Panc1 (cell line): Measurements from ENCODE around the gene TMPRSS13. TPM values are rescaled to one million over a fixed set of nuclear protein-coding genes. Genes with fewer than 3 reads are reported as not detected.

Source experiments
- ATAC-seq: fragments of 200-7000 bp; cut with Tn5 transposase; 2 replicates; pipeline ENCODE4 v1.9.1; 2020; ENCODE audit warnings: mild to moderate bottlenecking, moderate library complexity
- BruUV-seq: library from RNA; stranded (reverse); fragments of 400-500 nt; replicated peaks from 2 replicates; lab custom pipeline; 2021; lab: Mats Ljungman, UMichigan
- CTCF ChIA-PET: fragments of 300-600 bp; sonication (Branson Sonifier 250); formaldehyde crosslinking; loops from one replicate; lab custom pipeline; 2022; ENCODE audit warnings: antibody characterized with exemption; lab: Charles Lee
- POLR2A ChIA-PET: fragments of 300-600 bp; sonication (Branson Sonifier 250); formaldehyde crosslinking; loops from one replicate; lab custom pipeline; 2022; ENCODE audit warnings: antibody characterized with exemption; lab: Charles Lee
- DNase-seq: peaks from one replicate; pipeline ENCODE4 v3.0.0-alpha.2; 2010; ENCODE audit warnings: low read depth, low spot score
- H3K27ac ChIP-seq: 2 replicates; pipeline ENCODE4 v1.5.1; 2011; ENCODE audit warnings: mild to moderate bottlenecking, low read length, inconsistent platforms
- H3K27me3 ChIP-seq: fragments of 200-500 bp; sonication (Bioruptor generic); 2 replicates; pipeline ENCODE4 v1.6.0; 2014; ENCODE audit warnings: low read length, inconsistent platforms; ENCODE audit not compliant: control insufficient read depth, insufficient read depth
- H3K36me3 ChIP-seq: fragments of 200-500 bp; sonication (Bioruptor generic); 2 replicates; pipeline ENCODE4 v1.5.1; 2014; ENCODE audit warnings: inconsistent platforms, mild to moderate bottlenecking, low read length, moderate library complexity; ENCODE audit not compliant: control insufficient read depth, insufficient read depth
- H3K4me1 ChIP-seq: 2 replicates; pipeline ENCODE4 v1.5.1; 2011; ENCODE audit warnings: inconsistent platforms, mild to moderate bottlenecking, low read length, moderate library complexity; ENCODE audit not compliant: control insufficient read depth, insufficient read depth
- H3K4me3 ChIP-seq, 2 experiments: 2 replicates each; pipeline ENCODE4 v1.5.1; 2011 to 2012; ENCODE audit warnings: low read depth in 2 of 2, low read length in 2 of 2, mild to moderate bottlenecking in 2 of 2, inconsistent platforms in 1 of 2, moderate library complexity in 1 of 2
- H3K9me3 ChIP-seq: fragments of 200-500 bp; sonication (Bioruptor generic); 2 replicates; pipeline ENCODE4 v1.5.1; 2014; ENCODE audit warnings: low read depth, mild to moderate bottlenecking, inconsistent platforms, low read length, moderate library complexity; ENCODE audit not compliant: control insufficient read depth, insufficient read depth
- POLR2AphosphoS5 ChIP-seq: IDR thresholded peaks from 2 replicates; pipeline ENCODE4 v1.6.1; 2012; ENCODE audit warnings: mild to moderate bottlenecking, low read depth, low read length, moderate library complexity
- SIN3A ChIP-seq: IDR thresholded peaks from 2 replicates; pipeline ENCODE4 v1.6.1; 2012; ENCODE audit warnings: low read depth, mild to moderate bottlenecking, low read length, moderate library complexity, borderline replicate concordance; ENCODE audit not compliant: insufficient read depth
- TCF7L2 ChIP-seq: IDR thresholded peaks from 2 replicates; pipeline ENCODE4 v1.6.1; 2011; ENCODE audit warnings: mild to moderate bottlenecking, low read depth, low read length, inconsistent platforms
- in situ Hi-C: cut with HindIII; loops from 2 replicates; pipeline ENCODE4 v1.10.0; 2016; ENCODE audit warnings: low sequenced_read_pairs, low pct_unique_long_range_greater_than_20kb
- intact Hi-C: fragments of 100-400 bp; cut with micrococcal nuclease; formaldehyde crosslinking; loops from one replicate; pipeline ENCODE4 v1.10.0; 2022; ENCODE audit not compliant: unreplicated experiment
- total RNA-seq: library from RNA; stranded (reverse); gene quantifications from one replicate; pipeline ENCODE4 v1.2.1, GENCODE V29; 2021; ENCODE audit not compliant: unreplicated experiment
- TF ChIP-seq, protein P1 (sequence below), 2 experiments: IDR thresholded peaks; 2 replicates each; pipeline ENCODE4 v1.6.1; 2011 to 2012; ENCODE audit warnings: low read depth in 2 of 2, control low read depth in 1 of 2, low read length in 1 of 2, mild to moderate bottlenecking in 1 of 2, moderate library complexity in 1 of 2; ENCODE audit not compliant: insufficient read depth in 1 of 2
- TF ChIP-seq, protein P2 (sequence below): fragments of 450-650 bp; IDR thresholded peaks from 2 replicates; pipeline ENCODE4 v1.5.1; 2017; ENCODE audit warnings: mild to moderate bottlenecking

Gene TMPRSS13
- total RNA-seq, 1 experiment from 2014 or later, result not detected

DNA sequence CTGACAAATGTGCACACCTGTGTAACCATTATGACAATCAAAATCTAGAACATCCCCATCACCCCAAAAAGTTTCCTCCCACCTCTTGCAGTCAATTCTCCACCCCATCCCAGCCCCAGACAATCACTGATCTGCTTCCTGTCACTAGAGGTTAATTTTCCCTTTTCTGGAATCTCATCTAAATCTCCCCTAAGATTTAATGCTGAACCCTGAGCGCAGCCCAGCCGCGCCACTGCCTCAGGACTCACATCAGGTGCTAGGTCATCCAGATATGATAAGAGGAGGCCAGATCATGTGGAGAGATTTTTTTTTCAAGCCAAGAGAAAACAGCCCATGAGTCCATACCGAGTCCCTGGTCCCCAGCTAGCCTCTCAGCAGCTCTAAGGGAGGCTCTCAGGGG is 4.3 kb upstream of the TMPRSS13 start:
- CTCF ChIA-PET, result interaction anchor here (0.6 kb wide), 1 partner anchor 222 kb away, joined by 3 read pairs; no protein-coding TSS in a partner anchor
- in situ Hi-C loops (no loop called here), intact Hi-C loops (no loop called here)
- TF ChIP-seq SIN3A (no peak), POLR2AphosphoS5 (no peak), TCF7L2 (no peak)
- TF ChIP-seq, protein P1, sequence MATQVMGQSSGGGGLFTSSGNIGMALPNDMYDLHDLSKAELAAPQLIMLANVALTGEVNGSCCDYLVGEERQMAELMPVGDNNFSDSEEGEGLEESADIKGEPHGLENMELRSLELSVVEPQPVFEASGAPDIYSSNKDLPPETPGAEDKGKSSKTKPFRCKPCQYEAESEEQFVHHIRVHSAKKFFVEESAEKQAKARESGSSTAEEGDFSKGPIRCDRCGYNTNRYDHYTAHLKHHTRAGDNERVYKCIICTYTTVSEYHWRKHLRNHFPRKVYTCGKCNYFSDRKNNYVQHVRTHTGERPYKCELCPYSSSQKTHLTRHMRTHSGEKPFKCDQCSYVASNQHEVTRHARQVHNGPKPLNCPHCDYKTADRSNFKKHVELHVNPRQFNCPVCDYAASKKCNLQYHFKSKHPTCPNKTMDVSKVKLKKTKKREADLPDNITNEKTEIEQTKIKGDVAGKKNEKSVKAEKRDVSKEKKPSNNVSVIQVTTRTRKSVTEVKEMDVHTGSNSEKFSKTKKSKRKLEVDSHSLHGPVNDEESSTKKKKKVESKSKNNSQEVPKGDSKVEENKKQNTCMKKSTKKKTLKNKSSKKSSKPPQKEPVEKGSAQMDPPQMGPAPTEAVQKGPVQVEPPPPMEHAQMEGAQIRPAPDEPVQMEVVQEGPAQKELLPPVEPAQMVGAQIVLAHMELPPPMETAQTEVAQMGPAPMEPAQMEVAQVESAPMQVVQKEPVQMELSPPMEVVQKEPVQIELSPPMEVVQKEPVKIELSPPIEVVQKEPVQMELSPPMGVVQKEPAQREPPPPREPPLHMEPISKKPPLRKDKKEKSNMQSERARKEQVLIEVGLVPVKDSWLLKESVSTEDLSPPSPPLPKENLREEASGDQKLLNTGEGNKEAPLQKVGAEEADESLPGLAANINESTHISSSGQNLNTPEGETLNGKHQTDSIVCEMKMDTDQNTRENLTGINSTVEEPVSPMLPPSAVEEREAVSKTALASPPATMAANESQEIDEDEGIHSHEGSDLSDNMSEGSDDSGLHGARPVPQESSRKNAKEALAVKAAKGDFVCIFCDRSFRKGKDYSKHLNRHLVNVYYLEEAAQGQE (IDR thresholded peaks at IDR 0.05; ENCODE audit: insufficient read depth in 1 of 2, low read depth in 2 of 2, low read length in 1 of 2), result no peak
- TF ChIP-seq, protein P2, sequence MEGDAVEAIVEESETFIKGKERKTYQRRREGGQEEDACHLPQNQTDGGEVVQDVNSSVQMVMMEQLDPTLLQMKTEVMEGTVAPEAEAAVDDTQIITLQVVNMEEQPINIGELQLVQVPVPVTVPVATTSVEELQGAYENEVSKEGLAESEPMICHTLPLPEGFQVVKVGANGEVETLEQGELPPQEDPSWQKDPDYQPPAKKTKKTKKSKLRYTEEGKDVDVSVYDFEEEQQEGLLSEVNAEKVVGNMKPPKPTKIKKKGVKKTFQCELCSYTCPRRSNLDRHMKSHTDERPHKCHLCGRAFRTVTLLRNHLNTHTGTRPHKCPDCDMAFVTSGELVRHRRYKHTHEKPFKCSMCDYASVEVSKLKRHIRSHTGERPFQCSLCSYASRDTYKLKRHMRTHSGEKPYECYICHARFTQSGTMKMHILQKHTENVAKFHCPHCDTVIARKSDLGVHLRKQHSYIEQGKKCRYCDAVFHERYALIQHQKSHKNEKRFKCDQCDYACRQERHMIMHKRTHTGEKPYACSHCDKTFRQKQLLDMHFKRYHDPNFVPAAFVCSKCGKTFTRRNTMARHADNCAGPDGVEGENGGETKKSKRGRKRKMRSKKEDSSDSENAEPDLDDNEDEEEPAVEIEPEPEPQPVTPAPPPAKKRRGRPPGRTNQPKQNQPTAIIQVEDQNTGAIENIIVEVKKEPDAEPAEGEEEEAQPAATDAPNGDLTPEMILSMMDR, result no peak
- DNase-seq, result no peak
- Histone ChIP-seq H3K4me3 (no peak overlapping the region), H3K27me3 (peaks cover 16% of the 10 kb centered on the region), H3K9me3 (no peaks in the 10 kb centered on the region), H3K4me1 (no peaks in the 10 kb centered on the region), H3K36me3 (no peaks in the 10 kb centered on the region), H3K27ac (no peak overlapping the region)
- POLR2A ChIA-PET, result no interaction called here
- no TSS peak for BruUV-seq
- ATAC-seq, result no peak

DNA sequence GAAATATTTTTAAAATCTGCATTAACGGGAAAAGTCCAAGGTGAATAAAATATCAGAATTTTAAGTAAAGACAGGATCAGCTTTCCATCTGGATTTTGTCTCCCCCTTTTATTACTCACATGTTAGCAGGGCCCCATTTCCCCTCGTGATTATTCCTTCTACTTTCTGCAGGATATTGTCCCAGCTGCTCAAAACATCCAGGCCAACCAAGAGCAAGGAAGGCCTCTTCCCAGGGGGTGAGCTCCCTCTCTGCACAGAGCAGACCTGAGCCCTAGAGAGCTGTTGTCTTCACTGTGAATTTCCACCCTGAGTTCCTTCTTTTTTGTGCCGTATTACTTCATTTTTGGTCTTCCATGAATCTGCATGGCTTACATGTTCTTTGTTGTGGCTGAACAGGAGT is 3.7 kb upstream of the TMPRSS13 start:
- no TSS peak for BruUV-seq
- POLR2A ChIA-PET, result no interaction called here
- in situ Hi-C loops, result no loop called here
- H3K4me1 ChIP-seq, result no peaks in the 10 kb centered on the region
- H3K4me3 ChIP-seq, result no peak overlapping the region
- TF ChIP-seq POLR2AphosphoS5, result no peak
- TF ChIP-seq, protein P1 (IDR thresholded peaks at IDR 0.05; ENCODE audit: insufficient read depth in 1 of 2, low read depth in 2 of 2, low read length in 1 of 2), result no peak
- TF ChIP-seq TCF7L2, result no peak
- TF ChIP-seq SIN3A, result no peak
- TF ChIP-seq, protein P2, result no peak
- intact Hi-C loops, result no loop called here
- peaks cover 19% of the 10 kb centered on the region for H3K27me3 ChIP-seq
- CTCF ChIA-PET, result no interaction called here
- H3K36me3 ChIP-seq, result no peaks in the 10 kb centered on the region
- H3K9me3 ChIP-seq, result no peaks in the 10 kb centered on the region
- ATAC-seq, result no peak
- H3K27ac ChIP-seq, result no peak overlapping the region
- no peak for DNase-seq
